IPS-15b (cell line): ENCODE data around the gene PRPF19.

Experiments used
- H3K27me3 ChIP-seq: one replicate; pipeline ENCODE4 v1.6.1; 2013; ENCODE audit warnings: low read length; ENCODE audit not compliant: control insufficient read depth, insufficient read depth
- H3K36me3 ChIP-seq: one replicate; pipeline ENCODE4 v1.6.1; 2013; ENCODE audit warnings: low read length; ENCODE audit not compliant: control insufficient read depth, insufficient read depth
- H3K4me1 ChIP-seq: one replicate; pipeline ENCODE4 v1.6.1; 2013; ENCODE audit warnings: mild to moderate bottlenecking, low read length; ENCODE audit not compliant: control insufficient read depth, insufficient read depth
- H3K4me3 ChIP-seq: one replicate; pipeline ENCODE4 v1.5.1; 2013; ENCODE audit warnings: low read depth, low read length
- H3K9ac ChIP-seq: one replicate; pipeline ENCODE4 v1.6.1; 2013; ENCODE audit warnings: low read depth, mild to moderate bottlenecking, low read length
- H3K9me3 ChIP-seq: one replicate; pipeline ENCODE4 v1.6.1; 2013; ENCODE audit warnings: mild to moderate bottlenecking, low read length; ENCODE audit not compliant: control insufficient read depth, insufficient read depth

Gene PRPF19

DNA sequence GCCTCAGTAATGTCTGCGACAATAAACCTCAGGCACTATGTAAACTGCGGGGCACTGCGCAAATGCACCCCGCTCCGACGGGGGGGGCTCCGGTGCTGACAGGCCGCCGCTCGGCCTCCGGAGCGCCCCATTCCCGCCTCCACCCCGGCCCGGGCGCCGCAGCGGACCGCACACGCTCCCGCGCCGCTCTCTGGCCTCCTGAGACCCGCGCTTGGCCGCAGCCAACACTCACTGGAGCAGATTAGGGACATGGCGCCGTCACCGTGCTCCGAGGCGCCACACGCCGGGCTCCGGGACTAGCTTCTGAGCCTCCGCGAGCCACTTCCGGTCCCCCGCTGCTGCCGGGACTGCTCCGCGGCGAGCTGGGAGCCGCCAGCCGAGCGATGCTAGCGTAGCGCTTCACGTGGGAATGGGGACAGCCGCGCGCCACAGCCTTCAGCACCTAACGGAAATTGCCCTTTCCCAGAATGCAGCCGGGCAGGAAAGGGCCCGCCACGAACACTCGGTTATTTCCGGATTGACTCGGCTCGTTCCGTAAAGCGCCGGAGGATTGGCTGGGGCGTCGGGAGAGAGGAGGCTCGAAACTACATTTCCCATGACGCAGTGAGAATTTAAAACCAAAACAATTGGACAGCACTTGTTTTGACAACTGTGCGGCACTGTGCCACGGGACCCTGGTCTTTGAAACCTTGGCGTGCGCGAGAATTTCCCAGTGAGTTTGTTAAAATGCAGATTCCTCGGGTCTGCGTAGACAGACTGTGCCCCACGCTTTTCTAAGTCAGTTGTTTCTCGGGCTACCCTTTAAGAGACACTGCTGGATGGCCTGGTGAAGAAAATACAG, at the start of gene PRPF19:
PRPF19 (minus strand) TSS at position 454 of the 841 bp plus-strand sequence; CDS start at position 251, 203 bp downstream.
- Histone ChIP-seq H3K36me3 (peaks cover 17% of the 10 kb centered on the region), H3K9ac (peak within 1 kb of the TSS; percentile 81), H3K4me3 (peak within 1 kb of the TSS; percentile 90), H3K27me3 (peaks cover 16% of the 10 kb centered on the region), H3K9me3 (no peaks in the 10 kb centered on the region), H3K4me1 (peaks cover 7% of the 10 kb centered on the region)

DNA sequence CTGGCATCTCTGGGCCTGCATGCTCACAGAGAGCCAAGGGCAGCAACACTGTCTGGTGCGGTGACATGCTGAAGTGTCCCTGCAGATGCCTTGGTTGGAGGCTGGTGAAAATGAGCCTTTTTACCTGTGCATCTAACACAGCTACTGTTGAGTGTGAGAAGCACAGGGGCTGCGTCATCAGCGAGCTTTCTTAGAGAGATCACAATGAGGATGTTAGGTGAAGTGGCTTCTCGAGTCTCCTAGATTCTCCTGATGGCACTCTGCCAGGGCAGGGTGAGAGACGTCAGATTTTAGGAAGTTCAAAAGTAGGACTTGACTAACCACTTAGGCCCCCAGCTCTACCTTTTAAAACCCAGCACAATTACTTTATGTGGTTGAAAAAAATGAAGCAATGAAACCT, 49.2 kb upstream of the PRPF19 start:
- no peaks in the 10 kb centered on the region for H3K4me1 ChIP-seq
- peaks cover 13% of the 10 kb centered on the region for H3K27me3 ChIP-seq
- no peaks in the 10 kb centered on the region for H3K9me3 ChIP-seq
- H3K36me3 ChIP-seq, result no peaks in the 10 kb centered on the region
- H3K9ac ChIP-seq, result no peak overlapping the region
- H3K4me3 ChIP-seq, result no peak overlapping the region

DNA sequence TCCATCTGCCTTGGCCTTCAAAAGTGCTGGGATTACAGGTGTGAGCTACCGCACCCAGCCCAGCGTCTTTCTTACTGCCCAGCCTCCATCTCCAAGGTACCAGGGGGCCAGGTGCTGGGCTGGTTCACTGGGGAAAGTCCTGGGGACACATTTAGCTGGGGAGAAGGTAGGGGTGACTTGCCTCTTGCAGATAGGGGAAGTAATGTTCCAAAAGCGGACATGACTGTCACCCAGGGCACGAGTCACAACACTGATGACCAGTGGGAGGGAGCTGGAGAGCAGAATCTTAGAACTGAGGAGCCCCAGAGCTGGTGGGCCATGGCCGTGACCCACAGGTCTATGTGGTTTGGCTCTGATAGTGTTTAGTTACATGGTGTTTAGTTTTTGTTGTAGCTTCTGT, 48.0 kb upstream of the PRPF19 start:
- H3K4me3 ChIP-seq, result no peak overlapping the region
- no peaks in the 10 kb centered on the region for H3K36me3 ChIP-seq
- no peak overlapping the region for H3K9ac ChIP-seq
- peaks cover 20% of the 10 kb centered on the region for H3K27me3 ChIP-seq
- H3K9me3 ChIP-seq, result no peaks in the 10 kb centered on the region
- no peaks in the 10 kb centered on the region for H3K4me1 ChIP-seq

DNA sequence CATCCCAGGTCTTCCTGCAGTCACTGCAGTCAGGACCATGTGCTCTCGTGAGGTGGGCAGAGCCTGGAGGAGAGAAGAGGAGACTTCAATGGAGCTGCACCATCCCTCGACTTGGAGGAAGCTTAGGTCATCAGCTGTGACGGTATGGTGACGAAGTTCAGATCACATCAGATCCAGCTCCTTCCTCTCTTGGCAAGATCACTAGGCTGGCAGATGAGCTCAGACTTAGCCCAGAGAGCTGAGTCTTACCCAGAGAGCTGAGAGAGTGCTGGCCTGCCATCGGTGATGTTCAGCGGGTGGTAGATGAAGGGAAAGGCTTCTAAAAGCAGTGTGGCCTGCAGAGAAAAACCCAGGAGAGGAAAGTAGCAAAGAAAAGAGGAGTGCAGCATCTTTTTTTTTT, 47.4 kb upstream of the PRPF19 start:
- no peaks in the 10 kb centered on the region for H3K36me3 ChIP-seq
- H3K9ac ChIP-seq, result no peak overlapping the region
- no peak overlapping the region for H3K4me3 ChIP-seq
- H3K4me1 ChIP-seq, result no peaks in the 10 kb centered on the region
- H3K27me3 ChIP-seq, result peaks cover 20% of the 10 kb centered on the region
- H3K9me3 ChIP-seq, result no peaks in the 10 kb centered on the region

DNA sequence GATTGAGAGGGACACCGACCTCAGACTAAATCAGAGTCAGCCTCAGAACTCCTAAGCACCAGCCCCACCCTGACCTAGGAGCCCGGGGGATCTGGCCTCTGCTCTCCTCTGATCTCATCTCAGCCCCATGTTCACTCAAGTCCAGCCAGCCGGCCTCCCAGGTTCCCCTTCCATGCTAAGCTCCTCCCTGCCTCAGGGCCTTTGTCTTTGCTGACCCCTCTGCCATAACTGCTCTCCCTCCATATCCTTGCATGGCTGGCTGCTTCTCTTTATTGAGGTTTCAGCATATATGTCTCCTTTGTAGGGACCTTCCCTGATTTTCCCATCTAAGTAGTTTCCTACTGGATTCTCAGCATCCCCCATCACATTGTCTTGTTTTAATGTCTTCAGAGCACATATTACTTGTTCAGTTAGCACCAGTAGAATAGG, 46.4 kb upstream of the PRPF19 start:
- Histone ChIP-seq H3K4me1 (peaks cover 5% of the 10 kb centered on the region), H3K9me3 (no peaks in the 10 kb centered on the region)

DNA sequence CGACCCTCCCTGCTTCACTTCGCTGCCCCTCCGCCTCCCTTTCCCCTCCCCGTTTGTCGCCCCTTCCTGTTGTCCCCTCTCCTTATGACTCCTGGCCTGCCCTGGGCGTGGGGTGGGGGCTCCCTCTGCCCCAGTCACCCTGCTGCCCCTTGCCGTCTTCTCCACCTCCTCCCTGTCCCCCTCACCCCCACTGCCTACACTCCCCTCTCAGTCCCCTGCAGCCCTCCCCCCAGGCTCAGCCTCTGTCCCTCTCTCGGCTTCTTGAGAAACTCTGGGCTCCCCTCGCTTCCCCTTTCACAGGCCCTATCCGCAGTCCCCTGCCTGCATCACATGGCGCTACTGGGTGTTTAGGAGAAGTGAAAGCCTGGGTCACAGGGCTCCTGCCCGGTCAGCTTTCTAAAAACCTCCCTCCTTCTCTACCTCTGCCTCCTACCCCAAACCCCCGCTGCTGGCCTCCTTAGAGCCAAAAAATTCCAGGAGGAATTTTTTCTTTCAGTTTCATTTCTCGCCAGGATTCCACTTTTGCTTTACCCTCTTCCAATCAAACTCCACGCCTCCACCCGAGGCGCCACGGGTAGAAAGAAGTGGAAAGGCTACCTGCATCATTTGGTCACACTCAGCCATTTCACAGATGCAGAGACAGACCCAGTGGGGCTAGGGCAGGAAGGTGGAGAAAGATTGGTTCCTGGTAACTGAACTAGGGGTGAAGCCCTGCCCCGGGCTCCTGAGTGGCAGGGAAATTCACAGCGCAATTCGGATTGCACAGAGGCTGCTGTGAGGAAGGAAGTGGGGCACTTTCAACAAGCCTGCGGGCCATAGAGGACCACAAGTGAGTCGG, 45.7 kb upstream of the PRPF19 start, which contains the start of gene SLC15A3:
SLC15A3 (minus strand) TSS at position 273 of the 838 bp plus-strand sequence. CDS start 625 bp downstream, outside the sequence.
- Histone ChIP-seq H3K4me1 (peaks cover 6% of the 10 kb centered on the region), H3K4me3 (peak within 1 kb of the TSS; percentile 56), H3K27me3 (peaks cover 20% of the 10 kb centered on the region), H3K9ac (peak within 1 kb of the TSS; percentile 54), H3K36me3 (no peaks in the 10 kb centered on the region), H3K9me3 (no peaks in the 10 kb centered on the region)

More for the DNA sequence above, 46.4 kb upstream of the PRPF19 start:
- Histone ChIP-seq H3K9ac (peak overlapping the region; percentile 41), H3K4me3 (peak overlapping the region; percentile 56), H3K36me3 (no peaks in the 10 kb centered on the region), H3K27me3 (peaks cover 20% of the 10 kb centered on the region)

DNA sequence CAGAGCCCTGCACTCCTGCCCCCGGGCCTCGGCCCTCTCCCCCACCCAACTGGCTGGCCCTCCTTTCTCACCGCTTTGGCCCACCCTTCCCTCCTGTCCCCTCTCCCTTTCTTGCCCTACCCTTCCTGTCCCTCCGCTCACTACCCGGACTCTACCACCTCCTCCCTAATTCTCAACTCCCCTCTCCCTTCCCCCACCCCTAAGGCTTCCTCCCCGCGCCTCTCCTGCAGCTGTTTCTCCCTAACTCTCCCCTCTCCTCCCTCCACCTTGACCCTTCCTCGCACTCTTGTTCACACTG, 45.2 kb upstream of the PRPF19 start:
- no peak overlapping the region for H3K9ac ChIP-seq
- H3K27me3 ChIP-seq, result peaks cover 20% of the 10 kb centered on the region
- no peaks in the 10 kb centered on the region for H3K9me3 ChIP-seq
- peak overlapping the region; percentile 56 for H3K4me3 ChIP-seq
- peaks cover 6% of the 10 kb centered on the region for H3K4me1 ChIP-seq
- no peaks in the 10 kb centered on the region for H3K36me3 ChIP-seq

DNA sequence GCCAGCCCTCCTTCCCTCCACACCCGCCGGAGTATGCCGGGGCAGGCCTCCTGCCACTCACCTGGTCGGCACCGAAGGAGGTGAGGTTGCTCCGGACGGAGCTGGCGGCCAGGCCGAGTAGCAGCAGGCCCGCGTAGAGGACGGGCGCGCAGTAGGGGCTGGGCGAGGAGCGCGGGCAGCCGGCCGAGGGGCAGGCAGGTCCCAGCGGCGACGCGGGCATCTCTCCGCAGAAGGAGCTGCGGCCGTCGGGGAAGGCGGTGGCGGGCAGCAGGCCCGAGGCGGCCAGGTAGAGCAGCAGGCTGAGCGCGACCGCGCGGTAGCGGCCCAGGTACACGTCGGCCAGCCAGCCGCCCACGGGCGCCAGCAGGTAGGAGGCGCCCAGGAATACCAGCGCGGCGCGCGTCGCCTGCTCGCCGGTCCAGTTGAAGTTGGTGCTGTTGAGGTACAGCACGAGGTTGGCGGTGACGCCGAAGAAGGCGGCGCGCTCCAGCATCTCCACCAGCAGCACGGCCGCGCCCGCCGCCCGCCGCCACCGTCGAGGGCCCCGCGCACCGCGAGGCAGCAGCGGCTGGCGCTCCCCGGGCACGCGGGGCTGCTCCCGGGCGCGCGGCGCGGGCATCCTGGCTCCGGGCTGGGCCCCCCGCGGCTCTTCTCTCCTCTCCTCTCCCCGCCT, 44.7 kb upstream of the PRPF19 start:
- Histone ChIP-seq H3K36me3 (no peaks in the 10 kb centered on the region), H3K9me3 (no peaks in the 10 kb centered on the region), H3K27me3 (peaks cover 20% of the 10 kb centered on the region), H3K4me1 (peaks cover 6% of the 10 kb centered on the region), H3K9ac (peak overlapping the region; percentile 54), H3K4me3 (peak overlapping the region; percentile 56)

DNA sequence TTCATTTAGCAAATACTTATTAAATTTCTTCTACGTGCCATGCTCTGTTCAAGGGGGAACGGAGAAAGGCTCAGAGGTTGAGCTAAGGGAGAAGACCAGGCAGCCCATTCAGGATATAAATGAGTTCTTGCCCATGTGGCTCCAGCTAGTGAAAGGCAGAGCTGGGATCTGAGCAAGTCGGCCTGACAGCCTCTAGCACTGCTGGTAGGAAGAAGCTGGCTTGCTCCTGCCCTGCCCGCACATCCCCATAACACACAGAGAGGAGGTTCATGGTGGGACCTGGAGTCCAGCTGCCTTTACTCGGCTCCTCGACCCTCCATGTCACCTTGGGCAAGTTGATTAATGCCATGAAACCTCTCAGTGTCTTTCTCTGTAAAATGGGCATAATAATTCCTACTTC, 43.6 kb upstream of the PRPF19 start:
- Histone ChIP-seq H3K9me3 (no peaks in the 10 kb centered on the region), H3K36me3 (no peaks in the 10 kb centered on the region), H3K27me3 (peaks cover 20% of the 10 kb centered on the region), H3K4me1 (peaks cover 6% of the 10 kb centered on the region), H3K4me3 (peak overlapping the region; percentile 2), H3K9ac (no peak overlapping the region)

DNA sequence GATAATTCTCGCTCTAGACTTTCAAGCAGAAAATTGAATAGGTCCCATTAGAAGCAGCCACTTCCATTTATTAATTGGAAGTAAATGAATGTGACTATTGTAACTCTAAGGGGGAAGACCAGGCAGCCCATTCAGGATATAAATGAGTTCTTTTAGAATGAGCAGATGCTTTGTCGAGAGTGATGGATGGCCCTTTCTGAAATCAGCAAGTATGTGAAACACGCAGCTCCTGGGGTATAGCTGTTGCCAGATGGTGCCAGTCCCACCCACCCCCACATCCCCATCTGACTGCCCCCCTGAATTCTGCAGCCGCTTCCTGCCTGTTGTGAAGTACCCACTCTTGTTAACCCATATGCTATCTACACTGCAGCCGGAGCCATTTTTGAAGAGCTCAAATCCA, 41.9 kb upstream of the PRPF19 start:
- no peaks in the 10 kb centered on the region for H3K36me3 ChIP-seq
- peaks cover 6% of the 10 kb centered on the region for H3K4me1 ChIP-seq
- H3K9me3 ChIP-seq, result no peaks in the 10 kb centered on the region
- H3K27me3 ChIP-seq, result peaks cover 20% of the 10 kb centered on the region
- no peak overlapping the region for H3K9ac ChIP-seq
- no peak overlapping the region for H3K4me3 ChIP-seq

DNA sequence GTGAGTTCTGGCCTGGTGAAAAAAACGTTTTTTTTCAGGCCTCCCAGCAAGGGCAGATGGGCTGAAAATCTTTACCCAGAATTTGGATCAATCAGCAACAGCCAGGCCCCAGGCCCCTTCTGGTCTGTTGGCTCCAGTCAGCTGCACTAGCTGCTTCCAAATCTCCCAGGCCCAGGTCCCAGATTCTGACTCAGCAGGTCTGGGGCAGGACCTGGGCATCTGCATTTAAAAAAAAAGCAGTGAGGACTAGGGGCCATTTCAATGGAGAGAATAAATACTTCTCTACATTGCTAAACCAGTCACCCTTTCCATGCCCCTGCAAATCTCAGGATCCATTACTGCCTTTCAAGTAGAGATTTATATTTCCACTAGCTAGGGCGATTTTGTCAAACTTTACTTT, 41.3 kb upstream of the PRPF19 start:
- H3K9me3 ChIP-seq, result no peaks in the 10 kb centered on the region
- H3K4me3 ChIP-seq, result no peak overlapping the region
- H3K27me3 ChIP-seq, result peaks cover 18% of the 10 kb centered on the region
- peaks cover 6% of the 10 kb centered on the region for H3K4me1 ChIP-seq
- H3K36me3 ChIP-seq, result no peaks in the 10 kb centered on the region
- H3K9ac ChIP-seq, result no peak overlapping the region
